ENCODE data around the gene LINGO1. TPM values are rescaled to one million over a fixed set of nuclear protein-coding genes. Genes with fewer than 3 reads are reported as not detected.

Gene LINGO1
- total and polyA plus RNA-seq, 2 of the 8 experiments (the other 6 are each of a cell fraction or from before 2014, with no cell fraction given), result 57.1 to 114 TPM

- no peak for TF ChIP-seq KDM4A (IDR thresholded peaks at IDR 0.05; ENCODE audit: low read depth, low read length, severe bottlenecking)
- TF ChIP-seq CBX8 (IDR thresholded peaks at IDR 0.05; ENCODE audit: borderline replicate concordance, low read depth, low read length), result no peak
- TF ChIP-seq POLR2AphosphoS5 (IDR thresholded peaks at IDR 0.05; ENCODE audit: low read depth, low read length), result no peak
- TF ChIP-seq NRF1 (IDR thresholded peaks at IDR 0.05; ENCODE audit: low read depth, low read length), result no peak
- no peak for TF ChIP-seq ASH2L (IDR thresholded peaks at IDR 0.05; ENCODE audit: low read length)
These were observed 51.6 kb downstream of the LINGO1 start (continued) for GRCh38 chr15:77580996-77581682.

All from H1 (cell line).